GM10266 (cell line): Measurements from ENCODE around the gene U2AF1L4.

ENCODE experiments used
- DNase-seq: peaks from one replicate; pipeline ENCODE4 v3.0.0; 2012; ENCODE audit errors: extremely low spot score
- CTCF ChIP-seq: IDR thresholded peaks from 2 replicates; pipeline ENCODE4 v1.5.1; 2012; ENCODE audit warnings: mild to moderate bottlenecking, low read depth; ENCODE audit not compliant: control insufficient read depth, insufficient read depth; ENCODE audit errors: missing control alignments

The U2AF1L4 gene

GRCh38 chr19:35720163-35720524 lies 25.1 kb downstream of the U2AF1L4 start:
- no peak for TF ChIP-seq CTCF

GRCh38 chr19:35719402-35720162 lies 25.6 kb downstream of the U2AF1L4 start:
- DNase-seq = no peak
- no peak for TF ChIP-seq CTCF

More at GRCh38 chr19:35720163-35720524, 25.1 kb downstream of the U2AF1L4 start:
- no peak for DNase-seq

GRCh38 chr19:35718345-35719041 lies 26.7 kb downstream of the U2AF1L4 start:
- TF ChIP-seq CTCF = no peak
- DNase-seq = peak; percentile 70

- no peak for TF ChIP-seq CTCF
- DNase-seq = peak; percentile 99
These were observed 27.4 kb downstream of the U2AF1L4 start, which contains the start of gene KMT2B for GRCh38 chr19:35717665-35718344. TSS of gene KMT2B (plus strand) at chr19:35718003. CDS start at chr19:35718019, 16 bp downstream.

- TF ChIP-seq CTCF = peak; percentile 64
- DNase-seq = peak; percentile 85
These were observed 28.2 kb downstream of the U2AF1L4 start for GRCh38 chr19:35716801-35717664.

GRCh38 chr19:35715981-35716800 lies 29.0 kb downstream of the U2AF1L4 start:
- DNase-seq = no peak
- TF ChIP-seq CTCF = no peak
